Endothelial cell of umbilical vein (primary cell): ENCODE data around the gene TSPAN4. TPM values are rescaled to one million over a fixed set of nuclear protein-coding genes. Genes with fewer than 3 reads are reported as not detected.

Source experiments
- BruUV-seq: library from RNA; stranded (reverse); fragments of 400-500 nt; replicated peaks from 2 replicates; lab custom pipeline; 2021; lab: Mats Ljungman, UMichigan
- CTCF ChIA-PET: fragments of 300-600, 350-600 bp; sonication (Branson Sonifier 250); formaldehyde crosslinking; loops from one replicate; lab custom pipeline; 2021; ENCODE audit warnings: antibody characterized with exemption, inconsistent platforms; lab: Charles Lee
- POLR2A ChIA-PET: fragments of 300-600, 350-600 bp; sonication (Branson Sonifier 250); formaldehyde crosslinking; loops from one replicate; lab custom pipeline; 2021; ENCODE audit warnings: antibody characterized with exemption, inconsistent platforms; lab: Charles Lee
- DNase-seq: peaks from one replicate; pipeline ENCODE4 v3.0.0-alpha.2; 2011; ENCODE audit warnings: low read depth, low spot score
- FAIRE-seq: peaks from 2 replicates; lab custom pipeline; 2011; peaks lifted over from hg19 to GRCh38; lab: Jason Lieb, UNC
- H2AFZ ChIP-seq: 2 replicates; pipeline ENCODE4 v1.6.0; 2012; ENCODE audit warnings: low read depth, low read length, control low read depth, inconsistent platforms
- H3K27ac ChIP-seq: 2 replicates; pipeline ENCODE4 v1.5.1; 2011; ENCODE audit warnings: low read depth, mild to moderate bottlenecking, control low read depth, low read length, moderate library complexity; ENCODE audit not compliant: insufficient read depth
- H3K27me3 ChIP-seq, 2 experiments: 2 replicates each; pipeline versions ENCODE4 v1.6.0 to v1.6.1; 2011; ENCODE audit warnings: low read length in 2 of 2, mixed read lengths in 1 of 2; ENCODE audit not compliant: control insufficient read depth in 2 of 2, insufficient read depth in 2 of 2
- H3K36me3 ChIP-seq, 2 experiments: 2 replicates in 1 of 2; 3 replicates in 1 of 2; pipeline ENCODE4 v1.5.1; 2011; ENCODE audit warnings: low read length in 2 of 2, mild to moderate bottlenecking in 1 of 2, moderate library complexity in 1 of 2; ENCODE audit not compliant: control insufficient read depth in 2 of 2, insufficient read depth in 2 of 2; ENCODE audit errors: extremely low read depth in 1 of 2
- H3K4me1 ChIP-seq: 3 replicates; pipeline ENCODE4 v1.5.1; 2011; ENCODE audit warnings: mild to moderate bottlenecking, low read length; ENCODE audit not compliant: control insufficient read depth, insufficient read depth; ENCODE audit errors: extremely low read depth
- H3K4me2 ChIP-seq: 2 replicates; pipeline ENCODE4 v1.6.1; 2011; ENCODE audit warnings: low read length, control low read depth, mixed read lengths; ENCODE audit not compliant: insufficient read depth
- H3K4me3 ChIP-seq, 3 experiments: fragments of 200-600 bp in 1 of 3; sonication (generic), shearing (Covaris generic) in 1 of 3; replicated peaks in 1 of 3; 2 replicates each; pipeline ENCODE4 v1.5.1; 2011 to 2016; ENCODE audit warnings: control low read depth in 3 of 3, low read length in 3 of 3, mild to moderate bottlenecking in 2 of 3, inconsistent platforms in 1 of 3, low read depth in 1 of 3, moderate library complexity in 1 of 3; ENCODE audit not compliant: insufficient read depth in 1 of 3
- H3K79me2 ChIP-seq: 2 replicates; pipeline ENCODE4 v1.6.0; 2012; ENCODE audit warnings: low read length, inconsistent platforms; ENCODE audit not compliant: control insufficient read depth, insufficient read depth
- H3K9ac ChIP-seq: replicated peaks from 2 replicates; pipeline ENCODE3; 2011; ENCODE audit warnings: low read length, control low read depth; ENCODE audit not compliant: insufficient read depth; ENCODE audit errors: extremely low read depth
- H3K9me1 ChIP-seq: replicated peaks from 3 replicates; pipeline ENCODE4 v1.6.0; 2011; ENCODE audit warnings: mild to moderate bottlenecking, low read length; ENCODE audit not compliant: control insufficient read depth, insufficient read depth; ENCODE audit errors: extremely low read depth
- H3K9me3 ChIP-seq: replicated peaks from 2 replicates; pipeline ENCODE4 v1.5.1; 2012; ENCODE audit warnings: low read length, inconsistent platforms; ENCODE audit not compliant: control insufficient read depth, insufficient read depth
- H4K20me1 ChIP-seq: replicated peaks from 2 replicates; pipeline ENCODE3; 2011; ENCODE audit warnings: mild to moderate bottlenecking, low read length; ENCODE audit not compliant: control insufficient read depth, insufficient read depth; ENCODE audit errors: extremely low read depth
- JUN ChIP-seq: IDR thresholded peaks from 2 replicates; pipeline ENCODE4 v1.6.1; 2011; ENCODE audit warnings: borderline replicate concordance, low read depth; ENCODE audit not compliant: insufficient read length, insufficient read depth
- MYC ChIP-seq: IDR thresholded peaks from one replicate; pipeline ENCODE4 v1.6.1; 2011; ENCODE audit warnings: mild to moderate bottlenecking, low read depth, low read length
- POLR2A ChIP-seq: IDR thresholded peaks from 2 replicates; pipeline ENCODE4 v1.6.1; 2012; ENCODE audit warnings: low read depth, mild to moderate bottlenecking, control low read depth, low read length
- dilution Hi-C: fragments of 300-500 bp; cut with MboI; formaldehyde crosslinking; loops from one replicate; pipeline ENCODE4 v1.15.0; 2019; ENCODE audit warnings: low sequenced_read_pairs; ENCODE audit not compliant: extremely low pct_ligation_motif_present
- intact Hi-C: fragments of 100-400 bp; cut with micrococcal nuclease; formaldehyde crosslinking; loops from one replicate; pipeline ENCODE4 v1.10.0; 2022
- polyA plus RNA-seq, 4 experiments: library from polyadenylated mRNA; depleted of rRNA in 3 of 4; stranded (reverse) in 3 of 4; unstranded in 1 of 4; fragments of >200 nt; gene quantifications; 2 replicates each; pipeline versions ENCODE4 v1.2.1 to v1.2.3, GENCODE V29; 2011 to 2012; ENCODE audit warnings: missing spikeins in 1 of 4
- total RNA-seq: library from RNA; stranded (reverse); gene quantifications from 2 replicates; pipeline ENCODE4 v1.2.3, GENCODE V29; 2021
- TF ChIP-seq, protein P1 (sequence below), 2 donors: IDR thresholded peaks; 1 replicate in 1 of 2; 2 replicates in 1 of 2; pipeline ENCODE4 v1.5.1; 2011; ENCODE audit warnings: low read length in 2 of 2, mild to moderate bottlenecking in 2 of 2, moderate library complexity in 2 of 2, control low read depth in 1 of 2, inconsistent platforms in 1 of 2, low read depth in 1 of 2; ENCODE audit not compliant: insufficient read depth in 1 of 2; ENCODE audit errors: extremely low read depth in 1 of 2
- TF ChIP-seq, protein P2 (sequence below): IDR thresholded peaks from 2 replicates; pipeline ENCODE4 v1.6.1; 2011; ENCODE audit not compliant: insufficient read depth, insufficient read length

TSPAN4 gene
- total and polyA plus RNA-seq, 2 donors (not counting 3 experiments of a cell fraction or from before 2014, with no cell fraction given) = 114 to 199 TPM

DNA sequence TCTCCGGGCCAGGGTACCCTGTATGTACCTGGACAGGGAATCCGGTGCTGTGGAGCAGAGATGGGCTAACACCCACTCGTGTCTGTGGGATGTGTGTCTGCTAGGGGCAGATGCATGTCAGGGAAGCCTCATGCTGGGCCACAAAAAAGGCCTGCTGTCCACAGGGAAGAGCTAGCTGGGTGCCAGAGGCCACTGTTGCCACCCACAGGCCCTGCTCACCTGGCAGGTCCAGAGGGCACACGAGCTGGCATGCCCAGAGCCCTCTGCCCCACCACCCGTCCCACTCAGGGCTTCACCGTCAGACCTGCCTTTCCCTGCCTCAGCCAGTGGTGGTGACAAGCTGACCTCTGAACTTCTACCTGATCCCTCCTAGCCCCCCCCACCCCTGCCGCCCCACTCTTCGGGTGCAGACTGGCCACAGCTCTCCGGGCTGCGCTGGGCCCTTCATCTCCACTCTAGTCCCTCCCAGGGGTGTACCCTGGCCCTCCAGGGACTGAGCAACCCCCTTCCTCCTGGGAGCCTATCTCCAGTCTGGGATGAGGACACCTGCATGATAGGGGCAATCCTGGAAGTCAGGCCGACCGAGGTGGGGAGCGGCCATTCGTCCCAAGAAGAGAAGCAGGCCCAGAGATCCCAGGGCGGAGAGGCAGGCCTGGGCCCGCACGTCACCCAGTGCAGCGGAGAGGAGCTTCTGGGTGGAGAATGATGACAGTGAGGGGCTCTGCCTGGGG lies 45.9 kb upstream of the TSPAN4 start:
- H3K9ac ChIP-seq = peak overlapping the region; percentile 45
- H3K4me1 ChIP-seq = peaks cover 14% of the 10 kb centered on the region
- TF ChIP-seq, protein P1, sequence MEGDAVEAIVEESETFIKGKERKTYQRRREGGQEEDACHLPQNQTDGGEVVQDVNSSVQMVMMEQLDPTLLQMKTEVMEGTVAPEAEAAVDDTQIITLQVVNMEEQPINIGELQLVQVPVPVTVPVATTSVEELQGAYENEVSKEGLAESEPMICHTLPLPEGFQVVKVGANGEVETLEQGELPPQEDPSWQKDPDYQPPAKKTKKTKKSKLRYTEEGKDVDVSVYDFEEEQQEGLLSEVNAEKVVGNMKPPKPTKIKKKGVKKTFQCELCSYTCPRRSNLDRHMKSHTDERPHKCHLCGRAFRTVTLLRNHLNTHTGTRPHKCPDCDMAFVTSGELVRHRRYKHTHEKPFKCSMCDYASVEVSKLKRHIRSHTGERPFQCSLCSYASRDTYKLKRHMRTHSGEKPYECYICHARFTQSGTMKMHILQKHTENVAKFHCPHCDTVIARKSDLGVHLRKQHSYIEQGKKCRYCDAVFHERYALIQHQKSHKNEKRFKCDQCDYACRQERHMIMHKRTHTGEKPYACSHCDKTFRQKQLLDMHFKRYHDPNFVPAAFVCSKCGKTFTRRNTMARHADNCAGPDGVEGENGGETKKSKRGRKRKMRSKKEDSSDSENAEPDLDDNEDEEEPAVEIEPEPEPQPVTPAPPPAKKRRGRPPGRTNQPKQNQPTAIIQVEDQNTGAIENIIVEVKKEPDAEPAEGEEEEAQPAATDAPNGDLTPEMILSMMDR (IDR thresholded peaks at IDR 0.05; ENCODE audit: extremely low read depth in 1 of 2, insufficient read depth in 1 of 2, low read depth in 1 of 2, low read length in 2 of 2) = no peak
- no peak for TF ChIP-seq JUN
- TF ChIP-seq, protein P2, sequence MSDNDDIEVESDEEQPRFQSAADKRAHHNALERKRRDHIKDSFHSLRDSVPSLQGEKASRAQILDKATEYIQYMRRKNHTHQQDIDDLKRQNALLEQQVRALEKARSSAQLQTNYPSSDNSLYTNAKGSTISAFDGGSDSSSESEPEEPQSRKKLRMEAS = no peak
- no peak for TF ChIP-seq POLR2A
- no peak for TF ChIP-seq MYC
- DNase-seq (no peak), FAIRE-seq (no peak)
- ChIA-PET POLR2A (interaction anchor here (0.7 to 1.0 kb wide), 2 partner anchors 13 to 37 kb away, joined by 3 read pairs; partner anchors contain the start of gene RPLP2), CTCF (interaction anchor here (1.1 to 2.1 kb wide), 3 partner anchors 11 to 48 kb away, joined by 4 to 9 read pairs (median 9); no protein-coding TSS in a partner anchor)
- H3K27ac ChIP-seq = peak overlapping the region; percentile 39
- BruUV-seq = no TSS peak
- H3K79me2 ChIP-seq = peaks cover 11% of the 10 kb centered on the region
- H4K20me1 ChIP-seq = no peaks in the 10 kb centered on the region
- no peaks in the 10 kb centered on the region for H3K9me3 ChIP-seq
- peaks cover 0 to 10% of the 10 kb centered on the region in 2 experiments for H3K36me3 ChIP-seq
- H3K4me3 ChIP-seq = peak overlapping the region; percentile 57 to 66 (median 64)
- H2AFZ ChIP-seq = no peak overlapping the region
- no peaks in the 10 kb centered on the region for H3K27me3 ChIP-seq
- dilution Hi-C loops (no loop called here), intact Hi-C loops (loop anchor here (1.0 to 2.0 kb wide), 2 partner anchors 13 to 14 kb away; partner anchors contain the start of gene RPLP2)
- H3K4me2 ChIP-seq = peak overlapping the region; percentile 62
- H3K9me1 ChIP-seq = no peaks in the 10 kb centered on the region
